Psoas muscle (tissue), 8 donors: ENCODE data around the gene BFSP2. TPM values are rescaled to one million over a fixed set of nuclear protein-coding genes. Genes with fewer than 3 reads are reported as not detected.

Source experiments
- ATAC-seq, 4 donors: fragments of 200-7000 bp; cut with Tn5 transposase; one replicate each; pipeline ENCODE4 v1.9.1; 2020; ENCODE audit warnings: moderate library complexity in 3 of 4, mild to moderate bottlenecking in 2 of 4
- DNase-seq, 2 donors: peaks; one replicate each; pipeline ENCODE4 v3.0.0-alpha.2; 2020
- H3K27ac ChIP-seq: fragments of 200-600 bp; one replicate; pipeline ENCODE4 v1.8.0; 2022
- H3K27me3 ChIP-seq, 3 donors: fragments of 200-600 bp in 1 of 3; one replicate each; pipeline versions ENCODE4 v1.6.1 to v1.8.0; 2013 to 2022; ENCODE audit warnings: low read length in 2 of 3, mild to moderate bottlenecking in 2 of 3, moderate library complexity in 1 of 3; ENCODE audit not compliant: insufficient read depth in 3 of 3
- H3K36me3 ChIP-seq, 2 donors: fragments of 200-600 bp in 1 of 2; one replicate each; pipeline versions ENCODE4 v1.6.1 to v1.8.0; 2013 to 2022; ENCODE audit warnings: low read depth in 1 of 2, mild to moderate bottlenecking in 1 of 2, moderate library complexity in 1 of 2; ENCODE audit not compliant: insufficient read depth in 1 of 2
- H3K4me1 ChIP-seq: fragments of 200-600 bp; one replicate; pipeline ENCODE4 v1.8.0; 2022
- H3K4me3 ChIP-seq: fragments of 200-600 bp; one replicate; pipeline ENCODE4 v1.8.0; 2022; ENCODE audit warnings: mild to moderate bottlenecking
- H3K9me3 ChIP-seq: fragments of 200-600 bp; one replicate; pipeline ENCODE4 v1.8.0; 2022
- CTCF ChIP-seq: fragments of 200-600 bp; IDR thresholded peaks from one replicate; pipeline ENCODE4 v1.8.0; 2022; ENCODE audit warnings: antibody characterized with exemption
- WGBS, 3 donors: extraction: QIAGEN DNeasy Blood & Tissue Kit; methylation state at CpG; one replicate each; pipeline versions ENCODE4 v1.1.6 to v1.1.7; 2013; 5-methylcytosine and 5-hydroxymethylcytosine counted together
- intact Hi-C, 2 donors: fragments of 100-400 bp; cut with DNase I; formaldehyde crosslinking; loops; one replicate each; pipeline versions ENCODE4 v1.11.0 to v1.14.2; 2022
- polyA plus RNA-seq, 3 donors: library from polyadenylated mRNA; stranded (reverse); fragments of 200-250 nt; gene quantifications; one replicate each; pipeline ENCODE4 v1.2.3, GENCODE V29; 2013
- total RNA-seq, 4 donors: library from RNA; stranded (reverse); fragmentation: NEBNext Ultra II Directional in 2 of 4; extraction: Animal tissue kit (Norgen Biotek cat#: 25700) in 2 of 4; gene quantifications; one replicate each; pipeline versions ENCODE4 v1.2.1 to v1.2.4, GENCODE V29; 2021 to 2023
- donor health status: healthy with polysubstance abuse.
- donor health status: DM: no; HTN: no; CAD: no; lungs with moderate emphysema.
- donor health status: Bipolar disorder and iron deficiency.
- donor health status: healthy.
- donor health status: DM: yes; HTN: yes; CAD: no.
- donor health status: DM: no; HTN: no; CAD: no.
- donor health status: DM: no; HTN: no; CAD: no.
- donor health status: DM: yes; HTN: yes; CAD: no.

Gene BFSP2
- total and polyA plus RNA-seq, 7 donors, result not detected

GRCh38 chr3:133505813-133506212 is 106.0 kb downstream of the BFSP2 start:
- intact Hi-C loops, result no loop called here
- DNase-seq (no peak), ATAC-seq (no peak)
- Histone ChIP-seq H3K27ac (no peak overlapping the region), H3K4me1 (no peaks in the 10 kb centered on the region), H3K27me3 (no peaks in the 10 kb centered on the region), H3K4me3 (no peak overlapping the region), H3K36me3 (no peaks in the 10 kb centered on the region), H3K9me3 (no peaks in the 10 kb centered on the region)
- 22 to 31% (median 31%) methylated on average over 3 of the region's 3 CpGs for WGBS, 3 donors
- no peak for TF ChIP-seq CTCF

GRCh38 chr3:133506215-133506901 is 106.5 kb downstream of the BFSP2 start:
- Histone ChIP-seq H3K36me3 (no peaks in the 10 kb centered on the region), H3K4me1 (no peaks in the 10 kb centered on the region), H3K27ac (no peak overlapping the region), H3K4me3 (no peak overlapping the region), H3K27me3 (no peaks in the 10 kb centered on the region), H3K9me3 (no peaks in the 10 kb centered on the region)
- WGBS, 3 donors, result 62 to 66% (median 63%) methylated on average over 9 of the region's 9 CpGs
- intact Hi-C loops, result no loop called here
- DNase-seq (no peak), ATAC-seq (no peak)
- no peak for TF ChIP-seq CTCF

GRCh38 chr3:133509488-133509887 is 109.6 kb downstream of the BFSP2 start:
- Histone ChIP-seq H3K9me3 (no peaks in the 10 kb centered on the region), H3K4me3 (no peak overlapping the region), H3K4me1 (no peaks in the 10 kb centered on the region), H3K27ac (no peak overlapping the region), H3K36me3 (no peaks in the 10 kb centered on the region), H3K27me3 (no peaks in the 10 kb centered on the region)
- no peak for TF ChIP-seq CTCF
- ATAC-seq (no peak), DNase-seq (no peak)
- intact Hi-C loops, result no loop called here

- WGBS, 3 donors, result 78 to 82% (median 78%) methylated on average over 6 of the region's 6 CpGs
- H3K4me3 ChIP-seq, result no peak overlapping the region
- no peak for TF ChIP-seq CTCF
- no peaks in the 10 kb centered on the region for H3K36me3 ChIP-seq
- ATAC-seq, result no peak
- DNase-seq, result no peak
- H3K9me3 ChIP-seq, result no peaks in the 10 kb centered on the region
- no peaks in the 10 kb centered on the region for H3K4me1 ChIP-seq
- H3K27me3 ChIP-seq, result no peaks in the 10 kb centered on the region
- H3K27ac ChIP-seq, result no peak overlapping the region
- intact Hi-C loops, result no loop called here
Observed at GRCh38 chr3:133512416-133513089, 112.7 kb downstream of the BFSP2 start.
